ENCODE measurements around the gene TAF8. TPM values are rescaled to one million over a fixed set of nuclear protein-coding genes. Genes with fewer than 3 reads are reported as not detected.

Gene TAF8
- polyA plus RNA-seq, 1 donor (not counting 4 experiments of a cell fraction or from before 2014, with no cell fraction given), result 15.9 TPM

DNA sequence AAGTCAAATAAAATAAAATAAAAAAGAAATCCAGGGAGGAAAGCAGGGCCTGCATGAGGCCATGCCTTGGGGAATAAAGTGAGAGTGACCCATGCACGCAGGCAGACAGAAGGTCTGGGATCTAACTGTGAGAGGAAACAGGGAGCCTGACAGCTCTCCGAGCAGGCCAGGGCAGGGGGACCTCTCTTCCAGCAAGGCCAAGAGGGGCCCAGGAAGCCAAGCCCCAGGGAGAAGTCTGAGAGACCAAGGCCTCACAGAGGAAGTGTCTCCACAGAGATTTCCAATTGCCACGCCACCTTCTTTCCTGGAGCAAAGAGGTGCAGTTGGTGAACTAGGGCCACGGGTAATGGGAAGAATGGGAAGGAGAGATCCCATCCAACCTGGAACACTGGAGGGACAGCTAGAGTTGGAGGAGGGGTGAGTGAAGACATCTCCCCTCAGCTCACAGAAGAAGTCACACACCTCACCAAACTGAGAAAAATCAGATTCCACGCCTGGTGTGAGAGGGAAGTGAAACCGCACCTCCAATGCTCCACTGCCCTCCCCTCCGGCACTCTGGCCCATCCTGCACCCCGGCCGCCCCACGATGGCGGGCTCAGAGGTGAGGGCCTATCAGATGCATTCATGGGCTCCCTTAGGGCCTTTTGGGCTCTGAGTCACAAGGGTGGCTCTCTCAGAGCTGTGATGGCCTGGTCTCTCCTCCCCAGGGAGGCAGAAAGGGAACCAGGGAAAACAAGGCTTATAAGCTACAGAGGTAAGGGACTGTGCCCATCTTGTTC is 25.1 kb upstream of the TAF8 start:
- no peaks in the 10 kb centered on the region for H3K79me2 ChIP-seq (ENCODE audit: control insufficient read depth, insufficient read depth, low read length)
- FAIRE-seq (no peak), DNase-seq (ENCODE audit: low read depth, low spot score) (no peak)
- no peaks in the 10 kb centered on the region for H3K27me3 ChIP-seq (ENCODE audit: control insufficient read depth, extremely low read depth, insufficient read depth, low read length)
- H3K9me1 ChIP-seq (ENCODE audit: control insufficient read depth, extremely low read depth, insufficient read depth, low read length), result no peaks in the 10 kb centered on the region
- no peaks in the 10 kb centered on the region for H4K20me1 ChIP-seq (ENCODE audit: control insufficient read depth, extremely low read depth, insufficient read depth, low read length)
- H3K9me3 ChIP-seq (ENCODE audit: control insufficient read depth, low read depth, low read length), result no peaks in the 10 kb centered on the region
- no peak overlapping the region for H3K9ac ChIP-seq (ENCODE audit: control insufficient read depth, extremely low read depth, insufficient read depth, low read length)
- H3K36me3 ChIP-seq (ENCODE audit: control insufficient read depth in 2 of 2, extremely low read depth in 1 of 2, insufficient read depth in 2 of 2, low read length in 2 of 2), result peaks cover 0 to 5% of the 10 kb centered on the region in 2 experiments
- no peak overlapping the region for H2AFZ ChIP-seq (ENCODE audit: control insufficient read depth, low read length)
- H3K4me1 ChIP-seq (ENCODE audit: control insufficient read depth, extremely low read depth, insufficient read depth, low read length), result no peaks in the 10 kb centered on the region
- no peak for TF ChIP-seq EZH2 (IDR thresholded peaks at IDR 0.05; ENCODE audit: low read length)
- TF ChIP-seq, protein P1, sequence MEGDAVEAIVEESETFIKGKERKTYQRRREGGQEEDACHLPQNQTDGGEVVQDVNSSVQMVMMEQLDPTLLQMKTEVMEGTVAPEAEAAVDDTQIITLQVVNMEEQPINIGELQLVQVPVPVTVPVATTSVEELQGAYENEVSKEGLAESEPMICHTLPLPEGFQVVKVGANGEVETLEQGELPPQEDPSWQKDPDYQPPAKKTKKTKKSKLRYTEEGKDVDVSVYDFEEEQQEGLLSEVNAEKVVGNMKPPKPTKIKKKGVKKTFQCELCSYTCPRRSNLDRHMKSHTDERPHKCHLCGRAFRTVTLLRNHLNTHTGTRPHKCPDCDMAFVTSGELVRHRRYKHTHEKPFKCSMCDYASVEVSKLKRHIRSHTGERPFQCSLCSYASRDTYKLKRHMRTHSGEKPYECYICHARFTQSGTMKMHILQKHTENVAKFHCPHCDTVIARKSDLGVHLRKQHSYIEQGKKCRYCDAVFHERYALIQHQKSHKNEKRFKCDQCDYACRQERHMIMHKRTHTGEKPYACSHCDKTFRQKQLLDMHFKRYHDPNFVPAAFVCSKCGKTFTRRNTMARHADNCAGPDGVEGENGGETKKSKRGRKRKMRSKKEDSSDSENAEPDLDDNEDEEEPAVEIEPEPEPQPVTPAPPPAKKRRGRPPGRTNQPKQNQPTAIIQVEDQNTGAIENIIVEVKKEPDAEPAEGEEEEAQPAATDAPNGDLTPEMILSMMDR (optimal IDR thresholded peaks at IDR 0.05 in 1 of 3, IDR thresholded peaks at IDR 0.05 in 1 of 3, conservative IDR thresholded peaks at IDR 0.05 in 1 of 3; ENCODE audit: extremely low read depth in 1 of 3, insufficient read depth in 2 of 3, low read length in 3 of 3), result no peak
- no peak overlapping the region for H3K4me2 ChIP-seq (ENCODE audit: control insufficient read depth, extremely low read depth, insufficient read depth, low read depth, low read length)
- H3K27ac ChIP-seq (ENCODE audit: control insufficient read depth, insufficient read depth, low read length), result no peak overlapping the region
- H3K4me3 ChIP-seq (ENCODE audit: control insufficient read depth in 2 of 3, extremely low read depth in 1 of 3, insufficient read depth in 2 of 3, low read depth in 1 of 3, low read length in 3 of 3), result no peak overlapping the region
- dilution Hi-C loops (cut with MboI; ENCODE audit: extremely low pct_ligation_motif_present, low sequenced_read_pairs), result no loop called here

- Histone ChIP-seq H3K27ac (ENCODE audit: control insufficient read depth, insufficient read depth, low read length) (no peak overlapping the region), H3K27me3 (ENCODE audit: control insufficient read depth, extremely low read depth, insufficient read depth, low read length) (no peaks in the 10 kb centered on the region), H3K79me2 (ENCODE audit: control insufficient read depth, insufficient read depth, low read length) (no peaks in the 10 kb centered on the region), H3K9ac (ENCODE audit: control insufficient read depth, extremely low read depth, insufficient read depth, low read length) (no peak overlapping the region), H3K4me3 (ENCODE audit: control insufficient read depth in 2 of 3, extremely low read depth in 1 of 3, insufficient read depth in 2 of 3, low read depth in 1 of 3, low read length in 3 of 3) (no peak overlapping the region), H3K9me3 (ENCODE audit: control insufficient read depth, low read depth, low read length) (no peaks in the 10 kb centered on the region), H4K20me1 (ENCODE audit: control insufficient read depth, extremely low read depth, insufficient read depth, low read length) (no peaks in the 10 kb centered on the region), H2AFZ (ENCODE audit: control insufficient read depth, low read length) (no peak overlapping the region), H3K9me1 (ENCODE audit: control insufficient read depth, extremely low read depth, insufficient read depth, low read length) (no peaks in the 10 kb centered on the region), H3K36me3 (ENCODE audit: control insufficient read depth in 2 of 2, extremely low read depth in 1 of 2, insufficient read depth in 2 of 2, low read length in 2 of 2) (peaks cover 0 to 5% of the 10 kb centered on the region in 2 experiments), H3K4me1 (ENCODE audit: control insufficient read depth, extremely low read depth, insufficient read depth, low read length) (no peaks in the 10 kb centered on the region), H3K4me2 (ENCODE audit: control insufficient read depth, extremely low read depth, insufficient read depth, low read depth, low read length) (no peak overlapping the region)
- DNase-seq (ENCODE audit: low read depth, low spot score) (no peak), FAIRE-seq (no peak)
- dilution Hi-C loops (cut with MboI; ENCODE audit: extremely low pct_ligation_motif_present, low sequenced_read_pairs), result no loop called here
- TF ChIP-seq, protein P1 (optimal IDR thresholded peaks at IDR 0.05 in 1 of 3, IDR thresholded peaks at IDR 0.05 in 1 of 3, conservative IDR thresholded peaks at IDR 0.05 in 1 of 3; ENCODE audit: extremely low read depth in 1 of 3, insufficient read depth in 2 of 3, low read length in 3 of 3), result no peak
- no peak for TF ChIP-seq EZH2 (IDR thresholded peaks at IDR 0.05; ENCODE audit: low read length)
These were observed 24.5 kb upstream of the TAF8 start for GRCh38 chr6:42025845-42026243.
